NCI-H226 (cell line): Measurements from ENCODE around the gene PTGS1.
A peak's percentile ranks its signal among the peaks of the same experiment; 100 is the strongest.

Experiments
- DNase-seq: peaks from one replicate; pipeline ENCODE4 v3.0.0-alpha.2; 2015

The PTGS1 gene

GRCh38 chr9:122376796-122377195 is 6.0 kb downstream of the PTGS1 start:
- DNase-seq: no peak

- DNase-seq: no peak
Observed at GRCh38 chr9:122377241-122378164, 6.7 kb downstream of the PTGS1 start.

- DNase-seq: no peak
Observed at GRCh38 chr9:122378236-122378635, 7.4 kb downstream of the PTGS1 start.

- no peak for DNase-seq
Observed at GRCh38 chr9:122379340-122379739, 8.5 kb downstream of the PTGS1 start.

- DNase-seq: no peak
Observed at GRCh38 chr9:122380293-122380692, 9.5 kb downstream of the PTGS1 start.

- no peak for DNase-seq
Observed at GRCh38 chr9:122381206-122381950, 10.6 kb downstream of the PTGS1 start.

GRCh38 chr9:122382901-122383850 is 12.4 kb downstream of the PTGS1 start:
- DNase-seq: peak; percentile 34

- DNase-seq: no peak
Observed at GRCh38 chr9:122383992-122384461, 13.2 kb downstream of the PTGS1 start.

GRCh38 chr9:122386311-122386872 is 15.6 kb downstream of the PTGS1 start:
- DNase-seq: no peak

- no peak for DNase-seq
Observed at GRCh38 chr9:122387536-122387935, 16.7 kb downstream of the PTGS1 start.

GRCh38 chr9:122389195-122389594 is 18.4 kb downstream of the PTGS1 start:
- no peak for DNase-seq

- DNase-seq: no peak
Observed at GRCh38 chr9:122389799-122390481, 19.1 kb downstream of the PTGS1 start.

- DNase-seq: no peak
Observed at GRCh38 chr9:122392284-122392683, 21.5 kb downstream of the PTGS1 start.

- no peak for DNase-seq
Observed at GRCh38 chr9:122392714-122393113, 21.9 kb downstream of the PTGS1 start.

GRCh38 chr9:122393284-122393983 is 22.6 kb downstream of the PTGS1 start:
- no peak for DNase-seq

- no peak for DNase-seq
Observed at GRCh38 chr9:122394265-122395125, 23.7 kb downstream of the PTGS1 start.

GRCh38 chr9:122396614-122397148 is 25.9 kb downstream of the PTGS1 start:
- no peak for DNase-seq

- DNase-seq: no peak
Observed at GRCh38 chr9:122397749-122398148, 26.9 kb downstream of the PTGS1 start.

GRCh38 chr9:122398371-122398924 is 27.6 kb downstream of the PTGS1 start:
- no peak for DNase-seq
